ENCODE results near the gene BCL2A1.

BCL2A1 gene

GRCh38 chr15:79988448-79989117 is 17.6 kb upstream of the BCL2A1 start:
- Histone ChIP-seq H3K9me3 (replicated peaks; ENCODE audit: low read length) (no peaks in the 10 kb centered on the region), H3K27me3 (ENCODE audit: control insufficient read depth, insufficient read depth, low read length) (peaks cover 26% of the 10 kb centered on the region), H3K4me1 (ENCODE audit: control insufficient read depth, insufficient read depth, low read length) (no peaks in the 10 kb centered on the region), H3K36me3 (ENCODE audit: insufficient read depth, low read length) (no peaks in the 10 kb centered on the region), H3K4me2 (ENCODE audit: low read length) (no peak overlapping the region), H3K4me3 (ENCODE audit: low read length) (no peak overlapping the region), H3K9ac (ENCODE audit: low read depth, low read length) (no peak overlapping the region)

- Histone ChIP-seq H3K9ac (ENCODE audit: low read depth, low read length) (no peak overlapping the region), H3K4me2 (ENCODE audit: low read length) (no peak overlapping the region), H3K36me3 (ENCODE audit: insufficient read depth, low read length) (no peaks in the 10 kb centered on the region), H3K9me3 (replicated peaks; ENCODE audit: low read length) (no peaks in the 10 kb centered on the region), H3K27me3 (ENCODE audit: control insufficient read depth, insufficient read depth, low read length) (peaks cover 26% of the 10 kb centered on the region), H3K4me3 (ENCODE audit: low read length) (no peak overlapping the region), H3K4me1 (ENCODE audit: control insufficient read depth, insufficient read depth, low read length) (no peaks in the 10 kb centered on the region)
Measured at GRCh38 chr15:79987969-79988368, 17.0 kb upstream of the BCL2A1 start.

- Histone ChIP-seq H3K4me3 (ENCODE audit: low read length) (no peak overlapping the region), H3K27me3 (ENCODE audit: control insufficient read depth, insufficient read depth, low read length) (peaks cover 26% of the 10 kb centered on the region), H3K4me1 (ENCODE audit: control insufficient read depth, insufficient read depth, low read length) (no peaks in the 10 kb centered on the region), H3K9me3 (replicated peaks; ENCODE audit: low read length) (no peaks in the 10 kb centered on the region), H3K4me2 (ENCODE audit: low read length) (no peak overlapping the region), H3K36me3 (ENCODE audit: insufficient read depth, low read length) (no peaks in the 10 kb centered on the region), H3K9ac (ENCODE audit: low read depth, low read length) (no peak overlapping the region)
Measured at GRCh38 chr15:79987569-79987955, 16.6 kb upstream of the BCL2A1 start.

GRCh38 chr15:79981831-79982455 is 10.9 kb upstream of the BCL2A1 start:
- no peak overlapping the region for H3K9ac ChIP-seq (ENCODE audit: low read depth, low read length)
- peaks cover 3% of the 10 kb centered on the region for H3K27me3 ChIP-seq (ENCODE audit: control insufficient read depth, insufficient read depth, low read length)
- H3K36me3 ChIP-seq (ENCODE audit: insufficient read depth, low read length): no peaks in the 10 kb centered on the region
- H3K9me3 ChIP-seq (replicated peaks; ENCODE audit: low read length): no peaks in the 10 kb centered on the region
- H3K4me1 ChIP-seq (ENCODE audit: control insufficient read depth, insufficient read depth, low read length): no peaks in the 10 kb centered on the region
- no peak overlapping the region for H3K4me2 ChIP-seq (ENCODE audit: low read length)
- H3K4me3 ChIP-seq (ENCODE audit: low read length): no peak overlapping the region

GRCh38 chr15:79978655-79979514 is 7.9 kb upstream of the BCL2A1 start:
- no peak overlapping the region for H3K4me3 ChIP-seq (ENCODE audit: low read length)
- no peaks in the 10 kb centered on the region for H3K4me1 ChIP-seq (ENCODE audit: control insufficient read depth, insufficient read depth, low read length)

GRCh38 chr15:79978260-79978654 is 7.3 kb upstream of the BCL2A1 start:
- Histone ChIP-seq H3K27me3 (ENCODE audit: control insufficient read depth, insufficient read depth, low read length) (peaks cover 3% of the 10 kb centered on the region), H3K4me3 (ENCODE audit: low read length) (no peak overlapping the region), H3K36me3 (ENCODE audit: insufficient read depth, low read length) (no peaks in the 10 kb centered on the region), H3K4me1 (ENCODE audit: control insufficient read depth, insufficient read depth, low read length) (no peaks in the 10 kb centered on the region), H3K9me3 (replicated peaks; ENCODE audit: low read length) (no peaks in the 10 kb centered on the region), H3K9ac (ENCODE audit: low read depth, low read length) (no peak overlapping the region), H3K4me2 (ENCODE audit: low read length) (no peak overlapping the region)

More at GRCh38 chr15:79978655-79979514, 7.9 kb upstream of the BCL2A1 start:
- Histone ChIP-seq H3K27me3 (ENCODE audit: control insufficient read depth, insufficient read depth, low read length) (peaks cover 3% of the 10 kb centered on the region), H3K9ac (ENCODE audit: low read depth, low read length) (no peak overlapping the region), H3K4me2 (ENCODE audit: low read length) (no peak overlapping the region), H3K9me3 (replicated peaks; ENCODE audit: low read length) (no peaks in the 10 kb centered on the region), H3K36me3 (ENCODE audit: insufficient read depth, low read length) (no peaks in the 10 kb centered on the region)

- H3K4me3 ChIP-seq (ENCODE audit: low read length): no peak overlapping the region
Measured at GRCh38 chr15:79977431-79978054, 6.5 kb upstream of the BCL2A1 start.

GRCh38 chr15:79973456-79974195 is 2.6 kb upstream of the BCL2A1 start:
- H3K27me3 ChIP-seq (ENCODE audit: control insufficient read depth, insufficient read depth, low read length): peaks cover 3% of the 10 kb centered on the region
- H3K9me3 ChIP-seq (replicated peaks; ENCODE audit: low read length): no peaks in the 10 kb centered on the region
- H3K36me3 ChIP-seq (ENCODE audit: insufficient read depth, low read length): no peaks in the 10 kb centered on the region
- H3K9ac ChIP-seq (ENCODE audit: low read depth, low read length): no peak overlapping the region
- H3K4me2 ChIP-seq (ENCODE audit: low read length): no peak overlapping the region
- no peak overlapping the region for H3K4me3 ChIP-seq (ENCODE audit: low read length)
- peaks cover 11% of the 10 kb centered on the region for H3K4me1 ChIP-seq (ENCODE audit: control insufficient read depth, insufficient read depth, low read length)

More at GRCh38 chr15:79977431-79978054, 6.5 kb upstream of the BCL2A1 start:
- no peaks in the 10 kb centered on the region for H3K4me1 ChIP-seq (ENCODE audit: control insufficient read depth, insufficient read depth, low read length)
- H3K27me3 ChIP-seq (ENCODE audit: control insufficient read depth, insufficient read depth, low read length): peaks cover 3% of the 10 kb centered on the region
- H3K4me2 ChIP-seq (ENCODE audit: low read length): no peak overlapping the region
- no peaks in the 10 kb centered on the region for H3K9me3 ChIP-seq (replicated peaks; ENCODE audit: low read length)
- no peak overlapping the region for H3K9ac ChIP-seq (ENCODE audit: low read depth, low read length)
- no peaks in the 10 kb centered on the region for H3K36me3 ChIP-seq (ENCODE audit: insufficient read depth, low read length)

- H3K36me3 ChIP-seq (ENCODE audit: insufficient read depth, low read length): no peaks in the 10 kb centered on the region
- H3K4me3 ChIP-seq (ENCODE audit: low read length): no peak overlapping the region
- no peak overlapping the region for H3K4me2 ChIP-seq (ENCODE audit: low read length)
- peaks cover 11% of the 10 kb centered on the region for H3K4me1 ChIP-seq (ENCODE audit: control insufficient read depth, insufficient read depth, low read length)
- no peak overlapping the region for H3K9ac ChIP-seq (ENCODE audit: low read depth, low read length)
- H3K27me3 ChIP-seq (ENCODE audit: control insufficient read depth, insufficient read depth, low read length): peaks cover 3% of the 10 kb centered on the region
- H3K9me3 ChIP-seq (replicated peaks; ENCODE audit: low read length): no peaks in the 10 kb centered on the region
Measured at GRCh38 chr15:79972863-79973262, 1.9 kb upstream of the BCL2A1 start.

- no peak overlapping the region for H3K4me3 ChIP-seq (ENCODE audit: low read length)
- no peaks in the 10 kb centered on the region for H3K36me3 ChIP-seq (ENCODE audit: insufficient read depth, low read length)
- H3K9me3 ChIP-seq (replicated peaks; ENCODE audit: low read length): no peaks in the 10 kb centered on the region
- H3K4me1 ChIP-seq (ENCODE audit: control insufficient read depth, insufficient read depth, low read length): peaks cover 11% of the 10 kb centered on the region
- H3K27me3 ChIP-seq (ENCODE audit: control insufficient read depth, insufficient read depth, low read length): no peaks in the 10 kb centered on the region
- H3K9ac ChIP-seq (ENCODE audit: low read depth, low read length): no peak overlapping the region
- H3K4me2 ChIP-seq (ENCODE audit: low read length): no peak overlapping the region
Measured at GRCh38 chr15:79970181-79970580, 815 bp downstream of the BCL2A1 start.

- Histone ChIP-seq H3K36me3 (ENCODE audit: insufficient read depth, low read length) (no peaks in the 10 kb centered on the region), H3K27me3 (ENCODE audit: control insufficient read depth, insufficient read depth, low read length) (no peaks in the 10 kb centered on the region), H3K4me3 (ENCODE audit: low read length) (no peak overlapping the region), H3K9ac (ENCODE audit: low read depth, low read length) (no peak overlapping the region), H3K4me2 (ENCODE audit: low read length) (no peak overlapping the region), H3K9me3 (replicated peaks; ENCODE audit: low read length) (no peaks in the 10 kb centered on the region), H3K4me1 (ENCODE audit: control insufficient read depth, insufficient read depth, low read length) (peaks cover 11% of the 10 kb centered on the region)
Measured at GRCh38 chr15:79969146-79969545, 1.9 kb downstream of the BCL2A1 start.
